ENCODE measurements around the gene AAK1. TPM values are rescaled to one million over a fixed set of nuclear protein-coding genes. Genes with fewer than 3 reads are reported as not detected.
"Not testable (repeated sequence)": the region's sequence is repeated elsewhere in the genome, so short reads cannot be mapped to it uniquely, and the experiment has no call there.

The AAK1 gene
- total RNA-seq, 6 experiments from 2014 or later, result 96.6 to 123 (median 108) TPM

DNA sequence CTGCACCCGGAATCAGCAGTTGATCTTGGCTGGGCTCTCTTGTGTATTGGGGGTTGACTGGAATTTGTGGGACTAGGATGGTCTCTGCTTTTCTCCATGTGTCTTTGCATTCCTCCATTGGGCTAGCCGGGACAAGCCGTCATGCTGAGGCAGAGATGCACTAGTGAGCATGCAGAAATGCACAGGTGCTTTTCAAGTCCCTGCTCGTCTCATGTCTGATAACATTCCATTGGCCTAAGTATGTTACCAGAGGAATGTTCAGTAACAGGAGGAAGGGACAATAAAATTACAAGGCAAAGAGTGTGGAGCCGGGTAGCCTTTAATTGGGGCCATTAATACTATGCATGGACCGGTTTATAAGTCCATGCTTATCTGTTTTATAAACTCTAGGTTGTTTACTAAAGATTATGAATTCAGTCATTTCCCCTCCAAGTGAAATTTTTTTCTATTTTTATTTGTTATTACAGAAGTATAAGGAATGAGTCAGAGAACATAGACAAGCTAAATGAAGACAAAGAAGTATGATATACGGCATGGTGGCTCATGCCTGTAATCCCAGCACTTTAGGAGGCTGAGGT lies 24.4 kb upstream of the AAK1 start:
- Mint-ChIP-seq H3K9me3 (peaks cover 8% of the 10 kb centered on the region), H3K4me1 (ENCODE audit: low read depth) (peaks cover 11% of the 10 kb centered on the region), H3K36me3 (ENCODE audit: low read depth) (peaks cover 10% of the 10 kb centered on the region), H3K4me3 (no peak overlapping the region), H3K27me3 (ENCODE audit: insufficient read depth) (peaks cover 3% of the 10 kb centered on the region), H3K27ac (no peak overlapping the region)
- DNase-seq, result peak; percentile 33
- TF ChIP-seq, protein P1, sequence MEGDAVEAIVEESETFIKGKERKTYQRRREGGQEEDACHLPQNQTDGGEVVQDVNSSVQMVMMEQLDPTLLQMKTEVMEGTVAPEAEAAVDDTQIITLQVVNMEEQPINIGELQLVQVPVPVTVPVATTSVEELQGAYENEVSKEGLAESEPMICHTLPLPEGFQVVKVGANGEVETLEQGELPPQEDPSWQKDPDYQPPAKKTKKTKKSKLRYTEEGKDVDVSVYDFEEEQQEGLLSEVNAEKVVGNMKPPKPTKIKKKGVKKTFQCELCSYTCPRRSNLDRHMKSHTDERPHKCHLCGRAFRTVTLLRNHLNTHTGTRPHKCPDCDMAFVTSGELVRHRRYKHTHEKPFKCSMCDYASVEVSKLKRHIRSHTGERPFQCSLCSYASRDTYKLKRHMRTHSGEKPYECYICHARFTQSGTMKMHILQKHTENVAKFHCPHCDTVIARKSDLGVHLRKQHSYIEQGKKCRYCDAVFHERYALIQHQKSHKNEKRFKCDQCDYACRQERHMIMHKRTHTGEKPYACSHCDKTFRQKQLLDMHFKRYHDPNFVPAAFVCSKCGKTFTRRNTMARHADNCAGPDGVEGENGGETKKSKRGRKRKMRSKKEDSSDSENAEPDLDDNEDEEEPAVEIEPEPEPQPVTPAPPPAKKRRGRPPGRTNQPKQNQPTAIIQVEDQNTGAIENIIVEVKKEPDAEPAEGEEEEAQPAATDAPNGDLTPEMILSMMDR (IDR thresholded peaks at IDR 0.05), result no peak

DNA sequence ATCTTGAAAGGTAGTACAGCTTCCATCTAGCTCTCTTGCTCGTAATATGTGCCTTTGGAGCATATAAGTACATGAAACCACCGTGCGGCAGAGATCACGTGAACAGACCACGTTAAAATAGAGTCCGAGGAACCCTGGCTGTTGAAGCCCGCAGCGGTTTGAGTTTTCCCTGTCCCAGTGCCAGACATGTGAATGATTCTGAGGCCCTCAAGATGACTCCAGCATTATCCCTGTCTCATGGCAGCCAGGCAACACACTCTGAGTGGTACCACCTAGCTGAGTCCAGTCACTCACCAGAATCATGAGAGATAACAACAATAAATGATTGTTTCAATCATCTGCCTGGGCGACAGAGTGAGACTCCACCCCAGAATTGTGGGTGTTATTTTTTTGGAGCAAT lies 21.6 kb upstream of the AAK1 start:
- TF ChIP-seq, protein P1 (IDR thresholded peaks at IDR 0.05), result no peak
- Mint-ChIP-seq H3K9me3 (peaks cover 8% of the 10 kb centered on the region), H3K4me1 (ENCODE audit: low read depth) (peaks cover 21% of the 10 kb centered on the region), H3K4me3 (no peak overlapping the region), H3K36me3 (ENCODE audit: low read depth) (peaks cover 10% of the 10 kb centered on the region), H3K27me3 (ENCODE audit: insufficient read depth) (peaks cover 3% of the 10 kb centered on the region), H3K27ac (no peak overlapping the region)
- DNase-seq, result no peak

GRCh38 chr2:69663860-69664259 lies 20.3 kb upstream of the AAK1 start:
- peaks cover 10% of the 10 kb centered on the region for H3K36me3 Mint-ChIP-seq (ENCODE audit: low read depth)
- peaks cover 22% of the 10 kb centered on the region for H3K4me1 Mint-ChIP-seq (ENCODE audit: low read depth)
- H3K9me3 Mint-ChIP-seq, result peaks cover 8% of the 10 kb centered on the region
- H3K27me3 Mint-ChIP-seq (ENCODE audit: insufficient read depth), result peaks cover 3% of the 10 kb centered on the region
- DNase-seq, result no peak
- TF ChIP-seq, protein P1 (IDR thresholded peaks at IDR 0.05), result no peak
- H3K27ac Mint-ChIP-seq, result no peak overlapping the region
- no peak overlapping the region for H3K4me3 Mint-ChIP-seq

GRCh38 chr2:69662547-69662946 lies 19.0 kb upstream of the AAK1 start:
- H3K27me3 Mint-ChIP-seq (ENCODE audit: insufficient read depth); H3K36me3 Mint-ChIP-seq (ENCODE audit: low read depth); H3K27ac Mint-ChIP-seq; H3K9me3 Mint-ChIP-seq; DNase-seq; H3K4me3 Mint-ChIP-seq: not testable (repeated sequence)
- peaks cover 16% of the 10 kb centered on the region for H3K4me1 Mint-ChIP-seq (ENCODE audit: low read depth)

- Mint-ChIP-seq H3K4me3 (no peak overlapping the region), H3K36me3 (ENCODE audit: low read depth) (peaks cover 10% of the 10 kb centered on the region), H3K27ac (no peak overlapping the region), H3K4me1 (ENCODE audit: low read depth) (peaks cover 11% of the 10 kb centered on the region), H3K27me3 (ENCODE audit: insufficient read depth) (no peaks in the 10 kb centered on the region; the same call in 1 of the 2 replicates), H3K9me3 (peaks cover 8% of the 10 kb centered on the region)
- DNase-seq, result no peak
- TF ChIP-seq, protein P1 (IDR thresholded peaks at IDR 0.05), result no peak
Observed at GRCh38 chr2:69660637-69661036, 17.1 kb upstream of the AAK1 start.

DNA sequence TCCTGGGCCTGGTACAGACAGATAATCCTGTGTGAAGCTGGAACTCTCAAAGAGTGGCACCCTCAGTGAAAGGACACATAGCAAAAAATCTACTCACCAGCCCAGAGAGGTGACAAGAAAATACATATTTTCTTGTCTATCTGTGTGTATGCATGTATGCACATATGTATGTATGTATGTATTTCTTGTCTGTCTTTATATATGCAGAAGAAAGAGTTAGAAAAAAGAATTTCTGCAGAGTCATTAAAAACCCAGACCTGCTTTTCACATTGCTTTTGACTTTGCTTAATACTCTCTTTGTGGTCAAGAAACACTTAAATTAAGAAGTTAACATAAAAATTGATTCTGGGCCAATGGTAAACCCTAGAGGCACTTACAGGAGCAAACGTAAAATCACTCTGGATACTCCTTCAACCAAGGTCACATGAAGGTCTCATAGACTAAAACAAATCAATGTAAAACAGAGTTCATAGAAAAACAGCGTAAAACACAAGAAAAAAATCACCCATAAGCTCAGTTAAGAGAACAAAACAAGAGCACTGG lies 16.5 kb upstream of the AAK1 start:
- no peak overlapping the region for H3K27ac Mint-ChIP-seq
- peaks cover 10% of the 10 kb centered on the region for H3K36me3 Mint-ChIP-seq (ENCODE audit: low read depth)
- peaks cover 8% of the 10 kb centered on the region for H3K9me3 Mint-ChIP-seq
- H3K27me3 Mint-ChIP-seq (ENCODE audit: insufficient read depth), result no peaks in the 10 kb centered on the region; the same call in 1 of the 2 replicates
- TF ChIP-seq, protein P1 (IDR thresholded peaks at IDR 0.05), result no peak
- H3K4me1 Mint-ChIP-seq (ENCODE audit: low read depth), result peaks cover 11% of the 10 kb centered on the region
- DNase-seq, result no peak
- H3K4me3 Mint-ChIP-seq, result no peak overlapping the region

Measured in HFFc6 (cell line).